C4-2B (cell line): ENCODE data around the gene CHN1.

Experiments
- H3K27ac ChIP-seq: fragments of 450-650 bp; 2 replicates; pipeline ENCODE4 v1.5.1; 2017
- CTCF ChIP-seq: fragments of 450-650 bp; conservative IDR thresholded peaks from 2 replicates; pipeline ENCODE4 v1.5.1; 2017; ENCODE audit warnings: mild to moderate bottlenecking
- ZFX ChIP-seq: fragments of 450-650 bp; IDR thresholded peaks from 2 replicates; pipeline ENCODE4 v1.6.1; 2017

The CHN1 gene

GRCh38 chr2:174836377-174836994 is 168.7 kb downstream of the CHN1 start:
- no peak overlapping the region for H3K27ac ChIP-seq
- TF ChIP-seq CTCF (no peak), ZFX (no peak)

GRCh38 chr2:174835797-174836255 is 169.4 kb downstream of the CHN1 start:
- TF ChIP-seq ZFX: no peak
- TF ChIP-seq CTCF: no peak
- H3K27ac ChIP-seq: no peak overlapping the region

- H3K27ac ChIP-seq: no peak overlapping the region
- TF ChIP-seq ZFX (no peak), CTCF (no peak)
These were observed 171.4 kb downstream of the CHN1 start for GRCh38 chr2:174833737-174834136.

GRCh38 chr2:174830561-174830960 is 174.6 kb downstream of the CHN1 start:
- H3K27ac ChIP-seq: no peak overlapping the region
- TF ChIP-seq CTCF (no peak), ZFX (no peak)

- H3K27ac ChIP-seq: no peak overlapping the region
- TF ChIP-seq ZFX (no peak), CTCF (no peak)
These were observed 175.6 kb downstream of the CHN1 start for GRCh38 chr2:174829550-174829949.

GRCh38 chr2:174827371-174828369 is 177.5 kb downstream of the CHN1 start:
- no peak overlapping the region for H3K27ac ChIP-seq
- TF ChIP-seq CTCF (no peak), ZFX (no peak)

- no peak overlapping the region for H3K27ac ChIP-seq
- no peak for TF ChIP-seq CTCF
- no peak for TF ChIP-seq ZFX
These were observed 179.1 kb downstream of the CHN1 start for GRCh38 chr2:174826051-174826450.
